Chondrocyte (in vitro differentiated cells): ENCODE results near the gene CYP2C19. TPM values are rescaled to one million over a fixed set of nuclear protein-coding genes. Genes with fewer than 3 reads are reported as not detected.

Experiments
- DNase-seq: peaks from one replicate; pipeline ENCODE4 v3.0.0; 2021; ENCODE audit warnings: mixed read lengths, low spot score
- H3K27ac Mint-ChIP-seq: one replicate; pipeline ENCODE4 v1.8.0; 2021; ENCODE audit warnings: mild to moderate bottlenecking, moderate library complexity, mixed read lengths; ENCODE audit not compliant: unreplicated experiment
- H3K27me3 Mint-ChIP-seq: 2 replicates; pipeline ENCODE4 v1.8.0; 2021; ENCODE audit warnings: low read depth, mixed read lengths
- H3K36me3 Mint-ChIP-seq: 2 replicates; pipeline ENCODE4 v1.8.0; 2021; ENCODE audit warnings: low read depth, mixed read lengths
- H3K4me1 Mint-ChIP-seq: 2 replicates; pipeline ENCODE4 v1.8.0; 2021; ENCODE audit warnings: low read depth, mild to moderate bottlenecking, mixed read lengths
- H3K4me3 Mint-ChIP-seq: one replicate; pipeline ENCODE4 v1.8.0; 2021; ENCODE audit warnings: mild to moderate bottlenecking, moderate library complexity, mixed read lengths; ENCODE audit not compliant: unreplicated experiment
- H3K9me3 Mint-ChIP-seq: 2 replicates; pipeline ENCODE4 v1.8.0; 2021; ENCODE audit warnings: low read depth, mixed read lengths
- long read RNA-seq: library from polyadenylated mRNA; stranded (forward); transcript quantifications from one replicate; pipeline ENCODE4 v2.0.0, GENCODE V29; 2021
- total RNA-seq: library from RNA; stranded (reverse); gene quantifications from 3 replicates; pipeline ENCODE4 v1.2.1, GENCODE V29; 2021
- TF ChIP-seq, protein P1 (sequence below): fragments of 200-600 bp; sonication (generic); IDR thresholded peaks from 2 replicates; pipeline ENCODE4 v1.5.0; 2021; ENCODE audit warnings: antibody characterized with exemption, mild to moderate bottlenecking, moderate library complexity

CYP2C19 gene
- 0.12 to 0.31 TPM in 2 of 3 replicates, not detected in the other for total RNA-seq
- long read RNA-seq, result 0 reads

DNA sequence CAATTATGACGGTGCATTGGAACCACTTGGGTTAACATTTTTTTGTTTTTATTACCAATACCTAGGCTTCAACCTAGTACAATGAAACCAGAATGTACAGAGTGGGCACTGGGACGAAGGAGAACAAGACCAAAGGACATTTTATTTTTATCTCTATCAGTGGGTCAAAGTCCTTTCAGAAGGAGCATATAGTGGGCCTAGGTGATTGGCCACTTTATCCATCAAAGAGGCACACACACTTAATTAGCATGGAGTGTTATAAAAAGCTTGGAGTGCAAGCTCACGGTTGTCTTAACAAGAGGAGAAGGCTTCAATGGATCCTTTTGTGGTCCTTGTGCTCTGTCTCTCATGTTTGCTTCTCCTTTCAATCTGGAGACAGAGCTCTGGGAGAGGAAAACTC lies at the start of gene CYP2C19:
CYP2C19 (plus strand) TSS at position 289 of the 400 bp plus-strand sequence; CDS start at position 314, 25 bp downstream.
- DNase-seq, result no peak
- TF ChIP-seq, protein P1, sequence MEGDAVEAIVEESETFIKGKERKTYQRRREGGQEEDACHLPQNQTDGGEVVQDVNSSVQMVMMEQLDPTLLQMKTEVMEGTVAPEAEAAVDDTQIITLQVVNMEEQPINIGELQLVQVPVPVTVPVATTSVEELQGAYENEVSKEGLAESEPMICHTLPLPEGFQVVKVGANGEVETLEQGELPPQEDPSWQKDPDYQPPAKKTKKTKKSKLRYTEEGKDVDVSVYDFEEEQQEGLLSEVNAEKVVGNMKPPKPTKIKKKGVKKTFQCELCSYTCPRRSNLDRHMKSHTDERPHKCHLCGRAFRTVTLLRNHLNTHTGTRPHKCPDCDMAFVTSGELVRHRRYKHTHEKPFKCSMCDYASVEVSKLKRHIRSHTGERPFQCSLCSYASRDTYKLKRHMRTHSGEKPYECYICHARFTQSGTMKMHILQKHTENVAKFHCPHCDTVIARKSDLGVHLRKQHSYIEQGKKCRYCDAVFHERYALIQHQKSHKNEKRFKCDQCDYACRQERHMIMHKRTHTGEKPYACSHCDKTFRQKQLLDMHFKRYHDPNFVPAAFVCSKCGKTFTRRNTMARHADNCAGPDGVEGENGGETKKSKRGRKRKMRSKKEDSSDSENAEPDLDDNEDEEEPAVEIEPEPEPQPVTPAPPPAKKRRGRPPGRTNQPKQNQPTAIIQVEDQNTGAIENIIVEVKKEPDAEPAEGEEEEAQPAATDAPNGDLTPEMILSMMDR, result no peak
- Mint-ChIP-seq H3K4me3 (no peak within 1 kb of the TSS), H3K4me1 (no peaks in the 10 kb centered on the region), H3K36me3 (no peaks in the 10 kb centered on the region), H3K9me3 (peaks cover 7% of the 10 kb centered on the region), H3K27ac (no peak within 1 kb of the TSS), H3K27me3 (no peaks in the 10 kb centered on the region)

DNA sequence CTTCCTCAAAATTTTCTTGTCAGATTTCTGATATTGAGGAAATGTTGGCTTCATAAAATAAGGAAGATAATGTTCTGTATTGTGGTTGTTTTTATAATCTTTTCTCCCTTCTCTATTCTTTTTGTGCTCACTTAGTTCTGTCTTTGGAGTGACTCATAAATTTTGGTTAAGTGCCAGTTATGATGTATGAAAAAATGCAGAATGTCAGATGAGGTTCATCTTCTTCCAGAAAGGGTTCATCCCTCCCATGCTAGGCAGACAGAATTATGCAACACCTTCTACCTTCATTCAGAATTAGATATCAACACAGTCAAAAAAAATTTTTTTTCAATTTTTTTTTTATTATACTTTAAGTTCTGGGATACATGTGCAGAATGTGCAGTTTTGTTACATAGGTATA lies 36.6 kb upstream of the CYP2C19 start:
- Mint-ChIP-seq H3K27me3 (peaks cover 9% of the 10 kb centered on the region), H3K9me3 (no peaks in the 10 kb centered on the region)

DNA sequence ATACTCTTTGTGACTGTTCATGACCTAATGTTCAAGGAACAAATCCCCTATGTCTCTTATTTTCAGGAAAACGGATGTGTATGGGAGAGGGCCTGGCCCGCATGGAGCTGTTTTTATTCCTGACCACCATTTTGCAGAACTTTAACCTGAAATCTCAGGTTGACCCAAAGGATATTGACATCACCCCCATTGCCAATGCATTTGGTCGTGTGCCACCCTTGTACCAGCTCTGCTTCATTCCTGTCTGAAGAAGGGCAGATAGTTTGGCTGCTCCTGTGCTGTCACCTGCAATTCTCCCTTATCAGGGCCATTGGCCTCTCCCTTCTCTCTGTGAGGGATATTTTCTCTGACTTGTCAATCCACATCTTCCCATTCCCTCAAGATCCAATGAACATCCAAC lies 27.3 kb upstream of the CYP2C19 start:
- no peak for DNase-seq
- Mint-ChIP-seq H3K4me3 (no peak overlapping the region), H3K27me3 (peaks cover 3% of the 10 kb centered on the region), H3K36me3 (no peaks in the 10 kb centered on the region), H3K4me1 (no peaks in the 10 kb centered on the region), H3K9me3 (peaks cover 23% of the 10 kb centered on the region), H3K27ac (no peak overlapping the region)
- TF ChIP-seq, protein P1, result no peak

More for the DNA sequence above, 36.6 kb upstream of the CYP2C19 start:
- H3K27ac Mint-ChIP-seq, result no peak overlapping the region
- no peak overlapping the region for H3K4me3 Mint-ChIP-seq
- DNase-seq, result no peak
- no peaks in the 10 kb centered on the region for H3K36me3 Mint-ChIP-seq
- TF ChIP-seq, protein P1, result no peak
- H3K4me1 Mint-ChIP-seq, result no peaks in the 10 kb centered on the region

DNA sequence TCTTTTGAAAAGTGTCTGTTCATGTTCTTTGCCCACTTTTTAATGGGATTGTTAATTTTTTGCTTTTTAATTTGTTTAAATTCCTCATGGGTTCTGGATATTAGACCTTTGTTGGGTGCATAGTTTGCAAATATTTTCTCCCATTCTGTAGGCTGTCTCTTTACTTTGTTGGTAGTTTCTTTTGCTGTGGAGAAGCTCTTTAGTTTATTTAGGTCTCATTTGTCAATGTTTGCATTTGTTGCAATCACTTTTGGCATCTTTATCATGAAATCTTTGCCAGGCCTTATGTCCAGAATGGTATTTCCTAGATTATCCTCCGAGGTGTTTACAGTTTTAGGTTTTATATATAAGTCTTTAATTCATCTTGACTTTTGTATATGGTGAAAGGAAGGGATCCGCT lies 23.9 kb upstream of the CYP2C19 start:
- DNase-seq, result no peak
- Mint-ChIP-seq H3K4me1 (no peaks in the 10 kb centered on the region), H3K9me3 (peaks cover 39% of the 10 kb centered on the region), H3K27me3 (no peaks in the 10 kb centered on the region), H3K4me3 (no peak overlapping the region), H3K27ac (no peak overlapping the region), H3K36me3 (no peaks in the 10 kb centered on the region)
- TF ChIP-seq, protein P1, result no peak

DNA sequence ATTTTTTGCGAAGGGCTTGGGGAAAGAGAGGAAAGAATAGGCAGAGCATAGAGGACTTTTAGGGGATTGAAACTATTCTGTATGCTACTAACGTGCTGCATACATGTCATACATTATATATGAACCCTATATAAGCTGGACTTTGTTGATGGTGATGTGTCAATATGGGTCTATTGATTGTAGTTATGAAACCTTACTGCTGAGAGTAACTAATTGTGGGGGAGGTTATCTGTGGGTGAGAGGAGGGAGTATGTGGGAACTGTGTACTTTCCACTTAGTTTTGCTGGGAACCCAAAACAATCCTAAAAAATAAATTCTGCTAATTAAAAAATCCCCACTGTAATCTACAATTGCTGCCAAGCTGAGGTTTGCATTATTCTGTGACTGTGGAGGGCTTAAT lies 15.3 kb upstream of the CYP2C19 start:
- Mint-ChIP-seq H3K4me3 (no peak overlapping the region), H3K9me3 (peaks cover 40% of the 10 kb centered on the region), H3K4me1 (no peaks in the 10 kb centered on the region), H3K27me3 (no peaks in the 10 kb centered on the region), H3K36me3 (no peaks in the 10 kb centered on the region), H3K27ac (no peak overlapping the region)
- TF ChIP-seq, protein P1, result no peak
- no peak for DNase-seq
